Hematopoietic multipotent progenitor cell treated with erythropoietin and hydrocortisone succinate and interleukin-3 and kit ligand, for 17 days (in vitro differentiated cells): ENCODE measurements around the gene GRIA3.
"Not testable (repeated sequence)": the region's sequence is repeated elsewhere in the genome, so short reads cannot be mapped to it uniquely, and the experiment has no call there.

Experiments used
- DNase-seq: peaks from one replicate; pipeline ENCODE4 v3.0.0-alpha.2; 2015; ENCODE audit warnings: low spot score

Gene GRIA3

DNA sequence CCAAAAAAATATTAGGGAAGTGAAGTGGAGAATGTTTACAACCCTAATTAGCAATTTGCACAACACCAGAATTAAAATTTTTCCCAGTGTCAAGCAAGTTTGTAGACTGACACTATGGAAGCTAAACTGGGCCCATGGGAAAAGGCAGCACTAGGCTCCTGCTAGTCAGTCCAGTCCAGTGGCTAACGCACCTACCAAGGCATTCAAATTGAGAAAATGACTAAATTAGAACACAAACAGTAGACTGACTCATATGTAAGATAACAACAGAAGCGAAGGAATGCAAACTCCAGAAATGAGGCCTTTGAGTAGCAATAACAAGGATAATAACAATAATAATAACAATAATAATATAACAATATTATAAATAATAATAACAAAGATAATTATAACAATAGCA, 90.7 kb downstream of the GRIA3 start:
- DNase-seq, result no peak

DNA sequence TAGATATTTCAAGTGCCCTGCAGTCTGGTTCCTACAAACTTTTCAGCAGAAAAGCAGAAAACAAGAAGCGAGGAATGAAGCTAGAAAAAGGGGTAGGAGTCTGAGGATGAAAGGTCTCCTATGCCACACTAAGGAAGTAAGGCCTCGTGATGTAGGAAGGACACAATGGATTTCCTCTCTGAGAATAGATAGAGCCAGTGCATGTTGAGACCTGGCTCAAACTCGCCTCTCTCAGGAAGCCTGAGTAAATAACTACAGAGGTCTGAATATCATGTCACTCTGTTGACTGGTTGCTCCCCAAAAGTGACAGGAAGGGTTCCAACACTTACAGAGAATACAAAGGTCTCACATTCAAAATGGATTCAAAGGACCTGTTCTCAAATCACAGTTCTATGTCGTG, 93.3 kb downstream of the GRIA3 start:
- DNase-seq, result no peak

DNA sequence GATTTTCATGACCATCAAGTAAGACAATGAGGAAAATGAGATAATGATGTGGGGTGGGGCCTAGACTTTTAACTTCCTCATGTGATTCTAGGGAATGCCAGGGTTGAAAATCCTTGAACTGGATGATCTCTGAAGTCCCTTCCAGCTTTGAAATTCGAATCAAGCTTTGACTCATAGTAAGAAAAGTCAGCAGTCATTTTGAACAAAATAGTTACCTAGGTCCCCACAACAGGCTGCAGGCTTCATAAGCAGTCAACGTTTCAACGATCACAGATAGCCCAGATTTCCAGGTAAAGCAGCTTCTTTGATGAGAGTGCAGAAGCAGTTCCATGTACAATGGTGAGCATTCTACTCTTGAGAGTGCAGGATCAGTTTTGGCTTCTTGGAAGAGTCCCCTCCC, 93.7 kb downstream of the GRIA3 start:
- no peak for DNase-seq

DNA sequence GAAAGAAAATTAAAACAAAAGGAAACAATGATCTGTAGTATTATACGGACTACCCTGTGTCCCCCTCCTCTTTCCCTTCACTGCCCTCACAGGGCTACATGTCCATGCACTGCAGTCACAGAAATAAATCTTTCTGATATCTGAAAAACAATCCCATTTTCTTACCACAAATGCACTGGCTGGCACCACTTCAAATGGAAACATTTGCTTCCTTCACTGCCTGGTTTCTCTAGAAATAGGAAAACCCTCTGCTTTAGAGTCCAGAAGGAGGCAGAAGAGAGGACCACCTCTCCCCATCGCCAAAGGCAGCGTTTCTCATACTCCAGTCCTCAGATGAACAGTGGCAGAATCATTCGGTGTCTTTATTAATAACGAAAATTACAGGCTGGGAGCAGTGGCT, 98.2 kb downstream of the GRIA3 start:
- DNase-seq, result no peak

DNA sequence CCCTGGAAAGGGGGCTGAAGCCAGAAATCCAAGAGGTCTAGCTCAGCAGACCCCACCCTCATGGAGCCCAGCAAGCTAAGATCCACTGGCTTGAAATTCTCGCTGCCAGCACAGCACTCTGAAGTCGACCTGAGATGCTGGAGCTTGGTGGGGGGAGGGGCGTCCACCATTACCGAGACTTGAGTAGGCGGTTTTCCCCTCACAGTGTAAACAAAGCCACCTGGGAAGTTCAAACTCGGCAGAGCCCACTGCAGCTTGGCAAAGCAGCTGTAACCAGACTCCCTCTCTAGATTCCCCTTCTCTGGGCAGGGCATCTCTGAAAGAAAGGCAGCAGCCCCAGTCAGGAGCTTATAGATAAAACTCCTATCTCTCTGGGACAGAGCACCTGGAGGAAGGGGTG, 99.3 kb downstream of the GRIA3 start:
- not testable (repeated sequence) for DNase-seq

GRCh38 chrX:123291623-123292022, 107.5 kb downstream of the GRIA3 start:
- no peak for DNase-seq

GRCh38 chrX:123298026-123298425, 113.9 kb downstream of the GRIA3 start:
- no peak for DNase-seq

GRCh38 chrX:123303429-123303828, 119.4 kb downstream of the GRIA3 start:
- no peak for DNase-seq

GRCh38 chrX:123308658-123309057, 124.6 kb downstream of the GRIA3 start:
- no peak for DNase-seq

GRCh38 chrX:123310112-123310511, 126.0 kb downstream of the GRIA3 start:
- no peak for DNase-seq

DNA sequence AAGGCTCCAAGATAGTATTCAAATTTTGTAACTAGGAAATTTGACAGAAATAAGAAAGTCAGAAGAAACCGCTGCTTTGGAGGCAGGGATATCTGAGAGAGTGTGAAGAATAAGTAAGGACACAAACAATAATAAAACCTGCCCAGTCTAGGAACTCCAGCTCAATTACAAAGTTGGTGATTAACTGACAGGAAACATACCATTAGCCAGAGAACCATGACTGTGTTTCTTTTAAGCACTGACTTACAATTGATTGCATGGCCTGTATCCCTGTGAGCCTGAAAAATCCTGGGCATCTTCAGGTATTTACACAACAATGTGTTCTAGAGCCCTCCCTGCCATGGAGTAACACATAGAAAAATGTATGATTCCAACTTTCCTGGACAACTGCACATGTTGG, 127.4 kb downstream of the GRIA3 start:
- DNase-seq, result no peak

GRCh38 chrX:123313486-123313885, 129.4 kb downstream of the GRIA3 start:
- no peak for DNase-seq

GRCh38 chrX:123320622-123321021, 136.5 kb downstream of the GRIA3 start:
- DNase-seq, result no peak

DNA sequence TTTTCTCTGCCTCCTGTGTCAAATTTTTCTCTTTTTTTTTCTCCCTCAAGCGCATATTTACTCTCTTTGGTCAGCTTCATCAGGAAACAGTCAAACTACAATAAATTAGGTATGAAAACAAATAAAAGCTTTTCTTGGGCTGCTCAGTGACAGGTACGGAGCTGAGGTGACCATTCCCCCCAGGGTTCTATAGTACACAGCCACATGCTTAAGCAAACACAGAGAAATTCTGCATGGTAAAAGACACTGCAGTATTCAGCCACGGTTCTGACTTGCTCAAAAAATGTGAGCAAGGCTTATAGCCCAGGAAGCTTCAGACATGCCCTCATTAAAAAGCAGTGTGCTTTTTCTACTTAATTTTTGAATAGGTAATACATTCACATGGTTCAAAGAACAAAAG, 138.5 kb downstream of the GRIA3 start:
- DNase-seq, result no peak

- DNase-seq, result no peak
Measured at GRCh38 chrX:123324625-123325024, 140.5 kb downstream of the GRIA3 start.

DNA sequence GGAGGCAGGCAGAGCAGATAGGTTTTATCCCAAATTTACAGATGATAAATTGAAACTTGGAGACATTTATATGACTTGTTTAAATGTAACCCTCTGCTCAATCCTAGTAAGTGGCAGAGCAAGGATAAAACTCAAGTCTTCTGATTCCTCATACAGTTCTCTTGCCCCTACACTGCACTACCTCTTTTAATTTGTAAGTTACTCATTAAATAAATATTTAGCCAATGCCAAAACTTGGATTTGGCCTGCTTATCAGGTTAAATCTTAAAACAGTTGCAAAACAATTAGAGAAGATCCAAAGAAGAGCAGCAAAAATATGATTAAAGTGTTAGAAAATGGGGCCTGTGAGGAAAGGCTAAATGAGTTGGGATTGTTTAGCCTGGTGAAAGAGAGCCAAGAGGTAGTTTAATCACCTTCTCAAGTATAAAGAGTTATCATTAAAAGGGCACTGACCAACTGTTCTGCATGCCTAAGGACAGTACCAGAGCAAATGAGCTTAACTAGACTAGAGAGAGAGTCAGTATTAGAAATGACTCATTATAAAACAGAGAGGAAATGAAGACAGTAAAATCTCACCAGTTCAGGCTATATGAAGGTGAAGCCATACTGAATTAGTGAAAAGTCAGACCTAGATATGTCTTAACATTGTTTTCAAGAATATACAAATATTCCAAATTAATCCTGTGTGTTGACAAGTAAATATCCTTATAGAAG, 146.3 kb downstream of the GRIA3 start:
- DNase-seq, result no peak

DNA sequence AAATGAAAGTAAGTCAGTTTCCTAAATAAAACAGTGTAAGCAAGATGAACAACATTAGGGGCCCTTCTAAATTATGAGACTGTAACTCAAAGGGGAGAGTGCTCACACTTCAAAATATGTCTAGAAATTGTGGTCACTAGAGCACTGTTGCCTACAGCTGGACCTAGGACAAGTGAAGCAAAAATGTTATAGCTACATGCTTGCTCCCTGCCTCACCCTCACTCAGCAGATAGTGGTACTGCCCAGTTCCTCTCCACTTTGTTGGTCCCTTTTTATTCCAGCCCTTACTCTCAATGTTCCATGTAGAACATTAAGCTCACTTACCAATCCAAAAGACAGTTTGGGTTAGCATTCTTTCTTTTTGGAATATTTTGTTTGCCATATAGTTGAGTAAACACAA, 147.3 kb downstream of the GRIA3 start:
- DNase-seq, result no peak

DNA sequence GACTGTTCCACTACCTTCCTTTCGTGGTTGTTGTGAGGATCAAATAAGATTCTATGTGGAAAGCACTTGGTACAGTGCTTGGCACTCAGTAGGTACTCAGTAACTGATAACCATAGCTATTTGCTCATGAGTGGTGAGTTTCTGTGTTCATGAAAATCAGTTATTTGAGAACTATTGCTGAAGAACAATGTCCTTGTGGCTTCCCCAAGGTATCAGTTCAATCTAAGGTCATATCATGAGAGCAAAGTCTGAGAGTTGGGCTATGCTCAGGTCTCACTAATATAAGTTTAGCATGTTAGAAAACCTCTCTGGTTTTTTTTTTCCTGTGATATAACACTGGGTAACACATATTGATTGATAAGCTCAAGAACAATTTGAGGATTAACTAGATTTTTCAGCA, 147.8 kb downstream of the GRIA3 start:
- no peak for DNase-seq

- DNase-seq, result no peak
Measured at GRCh38 chrX:123336666-123337065, 152.6 kb downstream of the GRIA3 start.

GRCh38 chrX:123337886-123338639, 154.0 kb downstream of the GRIA3 start:
- DNase-seq, result no peak

DNA sequence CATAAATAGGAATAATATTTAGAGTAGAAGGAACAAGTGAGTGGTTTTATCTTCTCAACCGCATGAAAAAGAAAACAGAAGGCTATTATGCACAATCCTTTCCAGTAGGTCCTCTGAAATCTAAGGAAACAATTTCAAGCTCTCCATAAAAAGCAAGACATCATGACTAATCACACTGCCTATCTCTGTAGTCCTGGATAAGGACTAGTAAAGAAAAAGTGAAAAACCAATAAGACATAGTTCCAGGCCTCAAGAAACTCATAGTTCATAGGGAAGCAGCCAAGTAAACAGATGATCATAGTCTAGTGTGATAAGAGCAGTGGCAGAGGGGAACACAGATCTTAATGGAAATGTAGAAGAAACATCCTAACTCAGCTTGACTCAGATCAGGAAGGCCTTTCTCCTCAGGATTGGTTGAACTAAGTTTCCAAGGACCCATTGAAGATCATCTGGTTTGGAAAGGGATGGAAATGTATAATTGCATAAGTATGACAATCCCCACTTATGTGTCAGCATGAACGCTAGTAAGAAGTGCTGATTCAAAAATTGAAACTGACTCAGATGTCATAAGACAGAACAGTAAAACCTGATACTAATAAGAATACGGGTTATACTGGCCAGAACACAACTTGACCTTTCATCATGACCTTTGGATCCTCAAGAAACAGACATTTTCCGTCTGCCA, 155.3 kb downstream of the GRIA3 start:
- DNase-seq, result no peak

- DNase-seq, result no peak
Measured at GRCh38 chrX:123340696-123341095, 156.6 kb downstream of the GRIA3 start.

GRCh38 chrX:123348468-123348867, 164.4 kb downstream of the GRIA3 start:
- no peak for DNase-seq
